A549 treated with CORT108297 at 1 μM for 4 hours (cell line): ENCODE results near the gene HTR2B. TPM values are rescaled to one million over a fixed set of nuclear protein-coding genes. Genes with fewer than 3 reads are reported as not detected.

Source experiments
- total RNA-seq: library from RNA; stranded (reverse); fragments of 200-300 nt; extraction: Qiagen RNA extraction; gene quantifications from 5 replicates; pipeline ENCODE4 v1.2.3, GENCODE V29; 2022

HTR2B gene
- 0.05 to 0.09 TPM (median 0.08 TPM) in 5 replicates for total RNA-seq

DNA sequence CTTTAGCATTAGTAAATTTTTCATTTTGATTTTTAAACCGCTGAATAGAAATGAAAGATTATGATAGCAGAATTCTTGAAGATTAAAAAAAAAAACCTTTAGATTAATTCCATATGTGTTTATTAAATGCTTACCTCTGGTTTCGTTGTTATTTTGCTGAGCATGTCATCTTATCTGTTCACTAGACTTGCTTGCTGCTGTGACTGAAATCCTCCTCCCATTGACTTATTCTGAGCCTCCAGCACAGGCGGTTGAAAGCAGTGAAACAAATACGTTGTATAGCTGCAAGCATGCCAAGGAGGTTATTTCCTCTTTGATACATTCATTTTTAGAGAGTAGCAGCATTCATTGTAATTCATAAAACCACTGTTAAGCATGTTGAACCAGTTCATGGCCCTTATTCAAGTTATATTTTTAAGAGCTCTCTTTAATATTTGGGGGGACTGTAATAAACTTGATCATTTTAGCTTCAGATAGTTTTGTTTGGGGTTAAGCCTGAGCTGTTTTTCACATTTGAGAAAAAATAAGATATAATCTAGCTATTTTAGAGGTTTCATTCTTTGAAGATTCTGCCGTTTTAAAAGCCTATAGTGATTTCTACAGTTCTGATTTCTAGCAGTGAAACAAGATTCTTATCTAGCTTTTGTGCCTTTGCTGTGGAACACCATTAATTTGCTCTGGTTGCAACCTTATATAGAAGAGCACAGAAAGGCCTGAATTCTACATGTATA is at the start of gene HTR2B:
Gene HTR2B, minus strand, starts transcription at position 205 of the 731 bp plus-strand sequence. CDS start 1,278 bp downstream, outside the sequence.

Other genes with a start within 250 kb of the HTR2B start
- gene GPR55, start 199.8 kb downstream of the HTR2B start, total RNA-seq = not detected in 5 replicates
- not detected in 5 replicates for gene SPATA3, start 128.9 kb downstream of the HTR2B start, total RNA-seq
- gene C2orf72, start 87.5 kb downstream of the HTR2B start, total RNA-seq = 5.5 to 8.2 TPM (median 6.4 TPM) in 5 replicates
- gene PSMD1, start 68.2 kb downstream of the HTR2B start, total RNA-seq = 107 to 118 TPM (median 111 TPM) in 5 replicates
- gene ARMC9, start 73.6 kb upstream of the HTR2B start, total RNA-seq = 13.0 to 19.4 TPM (median 16.6 TPM) in 5 replicates